NK-92 treated with Interleukin-12 subunit alpha and Interleukin-12 subunit beta, amount 100 ng/mL, for 24 hours (cell line): ENCODE measurements around the gene RTN4RL2.
A peak's percentile ranks its signal among the peaks of the same experiment; 100 is the strongest.
"Not testable (repeated sequence)": the region's sequence is repeated elsewhere in the genome, so short reads cannot be mapped to it uniquely, and the experiment has no call there.

Experiments used
- DNase-seq: peaks from one replicate; lab custom pipeline; 2025; lab: John Stamatoyannopoulos, UW

RTN4RL2 gene

DNA sequence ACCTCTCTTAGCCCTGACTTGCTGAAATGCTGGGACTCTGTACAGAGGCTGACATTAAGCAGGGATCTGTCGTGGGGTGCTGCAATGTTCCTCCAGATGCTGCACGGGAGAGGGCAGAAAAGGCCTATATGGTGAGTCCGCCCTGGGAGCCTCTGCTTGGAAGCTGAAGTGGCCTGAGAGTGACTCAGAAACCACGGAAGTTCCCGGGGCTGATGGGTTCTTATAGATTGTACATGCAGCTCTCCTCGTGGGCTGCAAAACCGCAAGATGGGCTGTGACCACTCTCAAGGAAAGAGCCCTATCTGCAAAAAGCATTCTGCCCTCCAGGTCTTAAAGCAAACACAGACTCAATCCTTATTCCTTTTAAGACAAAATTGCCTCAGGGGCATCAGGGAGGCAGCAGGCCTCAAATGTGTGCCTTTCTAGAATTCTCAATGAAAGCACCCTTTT lies 27.6 kb upstream of the RTN4RL2 start:
- peak; percentile 24 for DNase-seq

- DNase-seq, result no peak
Observed at GRCh38 chr11:57434640-57435546, 25.4 kb upstream of the RTN4RL2 start.

GRCh38 chr11:57436031-57436430 lies 24.3 kb upstream of the RTN4RL2 start:
- DNase-seq, result no peak

DNA sequence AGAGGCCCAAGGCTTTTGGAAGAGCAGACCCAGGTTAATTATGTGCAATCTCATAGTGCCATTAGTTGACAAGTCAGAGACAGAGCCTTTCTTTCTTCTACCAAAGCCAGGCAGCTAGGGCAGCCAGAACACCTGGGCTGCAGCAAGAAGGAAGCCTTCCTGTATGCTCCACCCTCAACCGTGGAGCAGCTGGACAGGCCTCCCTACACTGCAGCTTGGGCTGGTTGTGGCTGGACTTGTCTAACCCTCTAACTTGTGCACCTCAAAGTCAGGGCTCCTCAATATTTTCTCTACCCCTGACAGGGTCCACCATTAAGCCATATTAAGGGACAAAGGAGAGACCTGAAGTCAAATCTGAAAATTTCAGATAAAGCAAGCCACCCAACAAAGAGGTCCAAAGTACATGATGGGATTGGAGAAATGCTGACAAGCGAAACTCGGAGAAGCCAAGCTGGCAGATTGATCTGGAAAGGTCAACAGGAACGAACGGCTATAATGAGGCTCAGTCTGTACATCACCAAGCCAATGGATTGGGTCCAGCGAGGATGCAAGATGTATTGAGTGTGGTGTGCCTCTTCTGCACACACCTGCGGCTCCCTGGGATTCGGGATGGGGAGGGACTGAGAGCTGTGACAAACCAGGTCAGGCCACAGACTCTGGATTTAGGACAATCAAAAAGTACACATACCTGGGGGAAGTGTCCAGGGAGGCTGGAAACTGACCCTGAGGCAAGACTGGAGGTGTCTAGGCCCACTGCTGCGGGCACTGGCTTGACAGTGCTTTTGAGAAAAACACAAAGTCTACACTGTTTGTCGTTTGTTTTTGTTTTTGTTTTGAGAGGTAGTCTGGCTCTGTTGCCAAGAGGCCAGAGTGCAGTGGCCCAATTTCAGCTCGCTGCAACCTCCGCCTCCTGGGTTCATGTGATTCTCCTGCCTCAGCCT lies 21.7 kb upstream of the RTN4RL2 start:
- DNase-seq, result no peak

GRCh38 chr11:57439786-57440185 lies 20.5 kb upstream of the RTN4RL2 start:
- no peak for DNase-seq

DNA sequence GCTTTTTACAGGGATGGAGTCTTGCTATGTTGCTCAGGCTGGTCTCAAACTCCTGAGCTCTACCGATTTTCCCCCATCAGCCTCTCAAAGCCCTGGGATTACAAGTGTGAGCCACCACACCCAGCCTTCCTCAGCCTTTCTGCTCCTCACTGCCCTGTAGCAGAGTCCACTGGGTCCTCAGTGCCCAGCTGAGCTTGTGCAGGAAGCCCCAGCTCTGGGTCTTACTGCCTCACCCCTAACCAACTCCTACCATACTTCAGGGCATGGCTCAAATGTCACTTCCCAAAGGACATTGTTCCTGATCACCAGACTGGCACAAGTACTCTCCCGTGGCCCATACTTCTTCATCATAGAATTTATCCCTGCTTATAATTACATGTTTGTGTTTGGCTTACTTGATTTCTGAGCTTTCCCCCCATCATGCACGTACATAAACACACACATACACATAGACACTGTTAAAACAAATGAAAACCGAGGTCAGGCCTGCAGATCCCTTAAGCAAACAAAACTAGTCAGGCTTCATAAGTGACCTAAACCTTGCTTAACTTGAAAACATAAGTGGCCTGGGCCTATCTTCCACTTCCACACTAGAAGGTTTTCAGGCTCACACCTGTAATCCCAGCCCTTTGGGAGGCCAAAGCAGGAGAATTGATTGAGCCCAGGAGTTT lies 19.4 kb upstream of the RTN4RL2 start:
- DNase-seq, result no peak

DNA sequence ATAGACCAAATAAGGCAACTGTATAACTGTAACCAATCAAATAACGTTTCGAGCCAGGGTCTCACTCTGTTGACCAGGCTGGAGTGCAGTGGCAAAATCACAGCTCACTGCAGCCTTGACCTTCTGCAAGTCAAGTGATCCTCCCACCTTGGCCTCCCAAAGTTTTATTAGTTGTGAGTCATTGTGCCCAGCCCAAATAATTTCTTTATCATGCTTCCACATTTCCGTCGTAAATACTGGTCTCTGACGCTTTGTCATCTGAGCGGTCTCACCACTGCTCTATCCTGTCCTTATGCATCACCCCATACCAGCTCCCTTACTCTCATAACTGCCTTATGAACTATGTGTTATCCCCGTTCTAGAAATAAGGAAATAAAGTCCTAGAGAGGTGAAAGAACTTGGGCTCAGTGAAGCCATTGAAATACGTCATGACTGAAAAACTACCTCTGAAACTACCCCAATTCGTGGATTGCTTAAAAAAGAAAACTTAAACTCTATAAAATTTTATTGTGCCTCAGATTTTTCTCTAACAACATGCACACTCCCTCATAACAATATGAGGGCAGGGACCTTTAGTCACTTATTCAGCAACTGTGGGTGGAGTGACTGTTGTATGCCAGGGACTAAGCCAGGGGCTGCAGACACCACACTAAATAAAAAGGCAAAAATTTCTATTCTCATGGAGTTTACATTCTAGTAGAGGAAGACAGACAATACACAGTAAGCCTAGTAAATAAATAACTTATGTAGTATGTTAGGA lies 15.8 kb upstream of the RTN4RL2 start:
- no peak for DNase-seq

DNA sequence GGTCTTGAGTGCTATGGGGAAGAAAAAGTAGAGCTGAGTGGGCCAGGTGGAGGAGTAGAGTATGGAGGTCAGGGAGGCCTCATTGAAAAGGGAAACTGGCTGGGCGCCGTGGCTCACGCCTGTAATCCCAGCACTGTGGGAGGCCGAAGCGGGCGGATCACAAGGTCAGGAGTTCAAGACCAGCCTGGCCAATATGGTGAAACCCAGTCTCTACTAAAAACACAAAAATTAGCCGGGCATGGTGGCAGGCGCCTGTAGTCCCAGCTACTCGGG lies 15.3 kb upstream of the RTN4RL2 start:
- DNase-seq, result not testable (repeated sequence)

DNA sequence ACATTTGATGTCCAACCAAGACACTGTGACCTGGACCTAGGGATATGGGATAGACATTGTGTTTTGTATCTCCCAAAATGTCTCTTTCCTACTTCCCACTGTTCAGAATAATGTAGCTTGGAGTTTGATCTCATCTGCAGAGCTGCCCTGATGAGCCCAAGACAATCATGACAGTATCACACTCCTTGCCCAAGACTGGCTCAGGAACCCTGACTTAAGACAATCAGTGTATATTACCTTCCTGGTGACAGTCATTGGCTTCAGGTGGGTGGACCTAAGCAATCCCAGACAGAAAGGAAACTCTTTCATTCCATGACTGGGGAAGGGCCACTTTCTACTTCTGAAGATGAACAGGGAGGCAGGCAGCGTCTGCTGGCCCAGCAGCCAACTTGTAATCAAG lies 14.3 kb upstream of the RTN4RL2 start:
- DNase-seq, result no peak

GRCh38 chr11:57453543-57454177 lies 6.7 kb upstream of the RTN4RL2 start:
- DNase-seq, result no peak

GRCh38 chr11:57456960-57457642 lies 3.2 kb upstream of the RTN4RL2 start:
- DNase-seq, result peak; percentile 42

DNA sequence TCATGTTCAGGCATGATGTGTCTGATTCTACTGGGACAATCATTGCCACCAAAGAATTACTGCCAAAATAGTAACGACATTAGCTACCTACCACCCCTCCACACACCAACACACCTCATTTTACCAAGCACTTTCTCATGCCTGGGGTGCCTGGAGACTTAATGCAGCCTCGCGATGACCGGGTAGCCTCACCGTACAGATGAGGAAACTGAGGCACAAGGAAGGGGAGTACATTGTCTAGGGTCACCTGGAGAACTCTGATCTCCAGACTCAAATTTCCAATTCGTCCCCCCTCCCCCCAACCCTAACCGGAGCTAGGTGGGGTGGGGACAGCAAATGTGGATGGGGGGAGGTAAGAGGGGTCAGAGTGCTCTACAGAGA lies 2.7 kb upstream of the RTN4RL2 start:
- no peak for DNase-seq

DNA sequence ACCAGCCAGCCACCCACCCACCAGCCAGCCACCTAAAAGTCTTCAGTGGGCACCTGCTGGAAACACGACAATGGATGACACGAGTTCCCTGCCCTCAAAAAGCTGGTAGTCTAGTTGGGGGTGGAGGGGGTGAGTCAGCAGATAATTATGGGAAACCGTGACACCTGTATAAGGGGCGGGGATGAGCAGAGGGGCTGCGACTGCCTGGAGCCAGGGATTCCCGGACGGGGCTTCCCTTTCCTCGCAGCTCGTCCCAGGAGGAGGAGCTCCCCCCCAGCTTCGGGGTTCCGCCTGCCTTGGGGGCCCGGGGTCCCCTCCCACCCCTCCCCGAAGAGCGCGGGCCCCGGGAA lies 2.3 kb upstream of the RTN4RL2 start:
- no peak for DNase-seq

- peak; percentile 6 for DNase-seq
Observed at GRCh38 chr11:57458410-57459163, 1.7 kb upstream of the RTN4RL2 start.

- DNase-seq, result no peak
Observed at GRCh38 chr11:57459164-57460021, 935 bp upstream of the RTN4RL2 start.

DNA sequence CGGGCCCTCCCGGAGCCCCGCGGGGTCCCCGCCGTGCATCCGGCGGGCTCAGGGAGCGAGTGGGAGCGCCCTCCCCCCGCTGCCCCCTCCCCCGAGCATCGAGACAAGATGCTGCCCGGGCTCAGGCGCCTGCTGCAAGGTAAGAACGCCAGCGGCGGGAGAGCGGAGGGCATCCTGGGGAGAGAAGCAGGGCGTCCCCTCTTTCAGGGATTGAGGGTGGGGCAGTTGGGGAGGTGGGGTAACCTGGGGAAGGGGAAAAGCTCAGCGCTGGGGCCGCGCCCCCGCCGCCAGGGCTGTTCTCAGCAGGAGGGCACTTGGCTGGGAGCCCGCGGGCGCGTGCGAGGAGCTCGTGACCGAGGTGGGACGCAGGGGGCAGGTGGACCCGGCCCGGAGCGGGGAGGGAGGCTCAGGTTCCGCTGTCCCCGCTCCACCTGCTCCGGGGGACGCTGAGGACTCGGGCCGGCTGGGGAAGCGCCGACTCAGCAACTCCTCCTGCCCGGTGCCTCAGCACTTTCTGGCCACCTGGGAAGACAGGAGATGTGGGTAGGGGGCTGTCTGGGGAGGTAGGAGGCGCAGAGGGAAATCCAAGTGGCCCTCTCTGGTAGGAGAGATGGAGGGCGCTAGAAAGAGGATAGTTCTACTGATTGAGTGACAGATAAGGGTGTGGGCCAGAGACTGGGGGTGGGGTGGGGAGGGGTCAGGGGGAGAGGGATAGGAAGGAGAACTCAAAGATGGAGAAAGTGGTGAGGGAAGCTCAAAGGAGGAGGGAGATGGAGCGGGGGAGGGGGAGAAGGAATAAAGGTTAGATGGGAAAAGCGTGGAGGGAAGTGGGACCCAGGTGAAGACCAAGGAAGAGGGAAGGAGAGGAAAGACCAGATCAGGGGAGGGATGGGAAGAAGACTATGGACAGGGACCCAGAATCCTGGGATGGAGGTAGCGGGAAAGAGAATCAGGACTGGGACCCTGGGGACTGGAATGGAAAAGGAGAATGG lies 726 bp downstream of the RTN4RL2 start:
- no peak for DNase-seq

- DNase-seq, result no peak
Observed at GRCh38 chr11:57461841-57462489, 1.6 kb downstream of the RTN4RL2 start.
